Activated CD4-positive, alpha-beta T cell treated with anti-CD3 and anti-CD28 coated beads, Interleukin-2, Interleukin-6, amounts not matched to agents 100 ng/mL and 50 ng/mL, durations not matched to agents 16 hours and 8 hours (primary cell): Measurements from ENCODE around the gene CABYR.
"Not testable (repeated sequence)": the region's sequence is repeated elsewhere in the genome, so short reads cannot be mapped to it uniquely, and the experiment has no call there.

ENCODE experiments used
- DNase-seq: peaks from one replicate; pipeline ENCODE4 v3.0.0-alpha.2; 2020

The CABYR gene

DNA sequence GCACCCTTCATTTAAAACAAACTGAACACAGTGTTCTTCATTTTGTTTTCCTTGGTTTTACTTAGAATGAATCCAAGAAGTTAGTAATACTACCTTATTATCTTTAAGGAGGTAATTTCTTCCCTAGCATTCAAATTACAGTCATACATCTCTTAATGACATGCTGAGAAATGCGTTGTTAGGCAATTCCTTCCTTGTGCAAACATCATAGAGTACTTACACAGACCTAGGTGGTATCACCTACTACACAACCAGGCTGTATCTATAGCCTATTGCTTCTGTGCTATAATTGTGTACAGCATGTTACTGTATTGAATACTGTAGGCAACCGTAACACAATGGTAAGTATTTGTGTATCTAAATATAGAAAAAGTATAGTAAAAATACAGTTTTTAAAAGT lies 8.4 kb upstream of the CABYR start:
- no peak for DNase-seq

DNA sequence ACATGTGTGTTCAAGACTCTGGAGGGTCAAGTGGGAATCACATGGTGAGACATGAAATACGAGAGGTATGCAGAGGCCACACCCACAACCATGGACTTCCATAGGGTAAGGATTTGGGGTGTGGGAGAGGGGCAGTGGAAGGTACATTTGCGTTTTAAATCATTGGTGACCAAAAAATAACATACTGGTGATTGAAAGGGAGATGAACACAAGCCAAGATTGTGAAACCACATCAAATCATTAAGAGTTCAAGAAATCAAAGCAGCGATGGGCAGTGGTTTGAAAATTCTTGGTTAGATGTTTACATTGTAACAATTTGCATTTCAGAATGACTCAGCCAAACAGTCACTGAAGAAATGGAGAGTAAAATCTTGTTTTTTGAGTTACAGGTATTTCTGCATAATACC lies 1.9 kb upstream of the CABYR start:
- peak; percentile 59 for DNase-seq

DNA sequence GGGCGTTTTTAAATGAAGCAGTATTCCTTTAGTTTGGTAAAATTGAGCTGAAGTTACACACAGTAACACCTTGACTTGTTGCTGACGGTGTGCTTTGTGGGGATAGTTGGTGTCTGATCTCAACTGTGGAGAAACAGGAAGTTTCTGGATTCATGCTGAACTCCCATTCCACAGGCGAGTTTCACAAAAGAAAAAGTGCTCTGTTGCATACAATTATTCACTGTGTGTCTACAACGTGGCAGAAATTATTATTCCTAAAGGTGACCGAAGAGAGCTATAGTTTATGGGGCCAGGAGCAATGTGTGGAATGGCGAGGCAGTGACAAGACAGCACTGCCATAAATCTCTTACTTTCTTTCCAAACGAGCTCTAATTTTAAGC lies 463 bp upstream of the CABYR start:
- no peak for DNase-seq

DNA sequence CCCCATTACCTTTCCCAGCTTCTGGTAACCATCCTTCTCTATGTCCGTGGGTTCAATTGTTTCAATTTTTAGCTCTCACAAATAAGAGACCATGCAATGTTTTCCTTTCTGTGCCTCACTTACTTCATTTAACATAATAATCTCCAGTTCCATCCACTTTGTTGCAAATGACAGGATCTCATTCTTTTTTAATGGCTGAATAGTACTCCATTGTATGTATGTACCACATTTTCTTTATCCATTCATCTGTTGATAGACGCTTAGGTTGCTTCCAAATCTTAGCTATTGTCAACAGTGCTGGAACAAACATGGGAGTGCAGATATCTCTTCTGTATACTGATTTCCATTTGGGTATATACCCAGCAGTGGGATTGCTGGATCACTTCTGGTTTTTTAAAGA lies 1.8 kb downstream of the CABYR start:
- no peak for DNase-seq

DNA sequence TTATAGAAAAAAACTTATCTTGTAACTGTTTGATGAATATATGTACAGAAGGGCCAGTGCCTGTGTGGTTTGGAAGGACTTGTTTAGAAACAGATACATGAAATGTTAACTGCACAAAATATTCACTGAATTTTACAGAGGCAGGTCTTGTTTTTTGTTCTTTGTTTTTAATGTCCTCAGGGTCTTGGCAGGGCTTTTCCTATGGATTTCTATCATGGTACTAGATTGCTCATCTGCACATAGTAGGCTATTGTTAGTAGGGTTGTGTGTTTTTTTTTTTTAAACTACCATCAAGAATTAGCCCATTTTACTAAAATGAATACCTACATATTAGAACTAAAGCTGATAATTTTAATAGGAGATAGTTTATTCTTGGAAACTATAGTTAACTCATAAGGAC lies 3.5 kb downstream of the CABYR start:
- DNase-seq, result no peak

DNA sequence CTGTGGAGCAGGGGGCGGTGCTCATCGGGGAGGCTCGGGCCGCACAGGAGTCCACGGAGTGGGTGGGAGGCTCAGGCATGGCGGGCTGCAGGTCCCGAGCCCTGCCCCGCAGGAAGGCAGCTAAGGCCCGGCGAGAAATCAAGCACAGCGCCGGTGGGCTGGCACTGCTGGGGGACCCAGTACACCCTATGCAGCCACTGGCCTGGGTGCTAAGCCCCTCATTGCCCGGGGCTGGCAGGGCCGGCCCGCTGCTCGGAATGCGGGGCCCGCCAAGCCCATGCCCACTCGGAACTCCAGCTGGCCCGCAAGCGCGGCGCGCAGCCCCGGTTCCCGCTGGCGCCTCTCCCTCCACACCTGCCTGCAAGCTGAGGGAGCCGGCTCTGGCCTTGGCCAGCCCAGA lies 10.7 kb downstream of the CABYR start:
- not testable (repeated sequence) for DNase-seq

DNA sequence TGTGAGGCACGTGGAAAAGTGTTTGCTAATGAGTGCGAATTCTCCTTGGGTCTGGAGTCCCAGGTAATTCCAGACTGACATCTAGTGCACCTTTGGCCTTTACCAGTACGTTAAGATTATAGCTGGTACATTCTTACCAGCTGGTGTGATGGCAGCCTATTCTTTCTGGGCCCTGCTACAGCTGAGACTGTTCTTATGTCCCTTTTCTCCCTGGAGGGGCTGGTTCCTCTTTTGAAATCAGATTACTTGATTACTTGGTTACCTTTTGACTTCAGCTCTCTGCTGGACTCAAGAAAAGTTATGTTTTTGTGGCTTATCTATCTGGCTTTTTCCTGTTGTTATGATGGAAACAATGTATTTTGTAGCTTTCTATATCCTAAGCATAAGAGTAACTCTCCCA lies 14.5 kb downstream of the CABYR start:
- DNase-seq, result no peak

DNA sequence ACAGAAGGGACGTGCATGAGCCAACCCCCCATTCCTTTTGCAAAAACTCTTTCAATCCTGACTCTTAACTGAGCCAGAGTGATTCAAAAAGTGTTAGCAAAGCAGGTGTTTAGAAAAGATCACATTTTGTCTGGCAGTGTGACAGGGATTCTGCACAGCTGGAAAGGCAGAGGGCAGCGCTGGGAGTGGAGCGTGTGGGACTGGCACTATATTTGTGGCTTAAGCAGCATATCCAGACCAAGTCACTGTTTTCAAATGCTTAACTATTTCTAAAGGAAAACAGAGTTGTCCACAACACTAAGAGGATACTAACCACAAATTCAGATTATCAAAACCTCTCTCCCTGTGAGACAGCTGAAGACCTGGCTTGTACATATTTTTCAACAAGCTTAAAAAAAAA lies 19.0 kb downstream of the CABYR start:
- DNase-seq, result no peak

DNA sequence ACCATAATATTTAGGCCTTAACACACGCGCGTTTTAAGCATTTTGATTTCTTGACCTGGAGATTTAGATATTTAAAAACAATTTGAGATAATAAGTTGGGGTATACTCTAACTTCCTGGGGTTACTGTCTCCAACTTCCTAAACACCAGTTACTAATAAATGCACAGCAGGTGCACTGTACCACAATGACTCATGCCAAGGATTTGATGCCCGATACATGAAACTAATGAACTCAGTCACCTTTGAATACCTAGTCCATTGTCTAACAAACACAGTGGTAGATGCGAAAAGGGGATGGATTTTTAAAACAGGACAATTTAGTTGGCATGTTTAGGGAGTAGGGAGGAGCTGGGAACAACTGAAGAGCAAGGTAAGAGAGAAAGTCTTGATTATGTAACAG lies 21.2 kb downstream of the CABYR start:
- DNase-seq, result no peak

DNA sequence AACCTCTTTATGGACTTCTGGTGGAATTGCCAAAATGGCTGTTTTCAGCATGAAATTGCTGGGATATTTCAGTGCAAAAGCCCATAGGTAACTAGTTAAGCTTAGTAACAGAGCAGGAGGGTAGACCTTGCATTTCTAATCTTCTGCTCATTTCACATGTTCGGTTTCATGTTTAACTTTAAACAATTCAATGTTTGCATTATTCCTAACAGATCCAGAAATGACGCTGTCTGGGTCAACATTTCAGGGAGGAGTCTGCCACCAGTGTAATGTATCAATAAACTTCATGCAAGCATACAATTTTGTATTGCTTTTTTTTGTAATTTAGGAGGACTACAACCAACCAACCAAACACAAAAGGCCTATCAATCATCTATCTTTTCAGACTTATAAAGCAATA lies 22.4 kb downstream of the CABYR start:
- DNase-seq, result no peak

DNA sequence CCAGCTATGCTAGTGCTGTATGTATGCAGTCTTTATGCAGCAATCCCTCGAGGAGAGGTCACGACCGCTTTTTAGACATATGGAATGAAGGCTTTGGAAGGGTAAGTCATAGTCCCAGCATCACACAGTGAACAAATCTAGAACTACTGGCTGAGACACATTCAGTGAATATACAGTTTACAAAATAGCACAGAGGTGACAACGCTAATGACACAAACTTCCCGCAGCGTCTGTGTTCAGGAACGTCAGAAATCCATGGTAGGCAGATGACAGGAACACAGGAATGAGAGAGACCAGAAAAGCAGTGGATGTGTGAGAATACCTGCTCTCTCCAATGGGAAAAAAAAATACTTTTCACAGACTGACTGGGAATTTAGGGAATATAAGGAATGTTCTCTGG lies 29.6 kb downstream of the CABYR start:
- DNase-seq, result no peak

DNA sequence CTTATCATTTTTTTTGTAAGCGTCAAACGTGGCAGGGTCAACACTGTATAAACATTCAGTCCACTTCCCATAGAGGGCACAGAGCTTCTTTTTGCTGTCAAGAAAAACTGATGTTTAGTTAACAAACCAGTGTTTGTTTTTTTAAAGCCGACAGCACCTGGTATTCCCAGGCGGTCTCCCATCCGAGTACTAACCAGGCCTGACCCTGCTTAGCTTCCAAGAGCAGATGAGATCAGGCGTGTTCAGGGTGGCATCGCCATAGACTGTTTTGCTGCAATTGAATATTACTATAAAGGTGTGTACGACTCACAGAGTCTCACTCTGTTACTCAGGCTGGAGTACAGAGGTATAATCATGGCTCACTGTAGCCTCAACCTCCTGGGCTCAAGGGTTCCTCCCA lies 31.5 kb downstream of the CABYR start:
- peak; percentile 24 for DNase-seq

DNA sequence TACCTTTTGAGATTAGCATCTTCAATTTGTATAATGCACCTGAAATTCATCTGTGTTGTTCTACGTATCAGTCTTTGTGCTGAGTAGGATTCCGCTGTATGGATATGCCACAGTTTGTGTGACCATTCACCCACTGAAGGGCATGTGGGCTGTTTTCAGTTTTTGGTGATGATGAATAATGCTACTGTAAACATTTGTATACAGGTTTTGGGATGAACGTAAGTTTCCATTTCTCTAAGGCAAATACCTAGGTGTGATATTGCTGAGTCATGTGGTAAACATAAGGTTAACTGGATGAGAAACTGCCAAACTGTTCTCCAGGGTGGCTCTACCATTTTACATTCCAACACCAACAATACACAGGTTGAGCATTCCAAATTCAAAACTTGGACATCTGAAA lies 35.1 kb downstream of the CABYR start:
- peak; percentile 78 for DNase-seq

DNA sequence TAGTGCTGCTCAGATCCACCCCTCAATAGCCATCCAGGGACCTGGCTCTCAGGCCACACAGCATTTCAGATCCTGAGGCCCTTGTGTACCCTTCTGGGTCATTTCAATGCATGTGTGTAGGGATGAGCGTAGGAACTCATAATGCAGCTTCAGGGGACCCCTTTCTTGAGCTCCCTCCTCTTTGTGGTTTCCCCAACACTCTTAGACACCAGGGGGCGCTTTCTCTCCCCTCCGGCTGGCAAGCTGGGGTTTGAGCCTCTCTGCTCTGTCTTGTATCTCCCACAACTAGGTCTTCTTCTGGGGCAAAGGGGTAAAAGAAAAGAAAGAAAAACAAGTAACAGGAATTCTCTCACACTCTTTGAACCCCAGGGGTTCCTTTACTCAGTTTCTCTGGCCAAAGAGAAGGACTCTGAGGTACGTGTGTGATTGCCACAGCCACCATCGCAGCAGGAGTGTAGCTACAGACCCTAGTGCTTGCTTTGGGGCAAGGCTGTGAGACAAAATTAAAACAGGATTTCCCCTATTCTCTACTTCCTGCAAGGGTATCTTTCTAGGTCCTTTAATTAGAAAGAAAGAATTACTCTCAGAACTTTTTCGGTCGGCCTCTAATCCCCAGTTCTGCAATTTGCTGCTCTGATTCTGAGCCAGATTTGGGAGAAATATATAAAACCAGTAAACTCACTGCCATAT lies 38.0 kb downstream of the CABYR start:
- DNase-seq, result peak; percentile 68

DNA sequence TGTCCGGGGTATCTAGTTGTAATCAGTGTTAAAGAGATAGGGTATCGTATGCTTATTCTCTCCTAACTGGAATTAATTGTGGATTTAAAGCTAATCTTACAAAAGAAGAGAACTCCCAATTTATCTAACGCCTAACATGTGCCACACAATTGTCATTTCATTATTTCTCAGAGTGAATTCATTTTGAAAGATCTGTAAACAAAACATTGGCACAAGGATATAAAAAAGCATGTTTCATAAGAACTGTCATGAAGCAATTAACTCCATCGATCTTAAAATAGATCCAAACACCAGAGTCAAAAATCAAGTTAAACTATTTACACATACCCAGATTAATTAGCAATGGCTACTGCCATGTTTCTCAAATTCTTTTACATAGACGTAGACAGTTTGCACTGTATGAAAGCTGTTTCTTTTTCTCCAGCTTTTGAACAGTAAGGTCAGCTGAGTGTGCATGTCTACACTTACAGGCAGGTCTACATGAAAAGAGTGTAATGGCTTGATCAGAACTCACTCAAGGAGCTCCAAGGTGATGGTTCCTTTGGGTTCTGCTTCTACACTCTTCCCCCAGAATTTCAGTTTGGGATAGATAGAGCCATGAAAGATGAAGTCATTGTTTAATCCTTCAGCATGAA lies 38.8 kb downstream of the CABYR start:
- DNase-seq, result no peak

DNA sequence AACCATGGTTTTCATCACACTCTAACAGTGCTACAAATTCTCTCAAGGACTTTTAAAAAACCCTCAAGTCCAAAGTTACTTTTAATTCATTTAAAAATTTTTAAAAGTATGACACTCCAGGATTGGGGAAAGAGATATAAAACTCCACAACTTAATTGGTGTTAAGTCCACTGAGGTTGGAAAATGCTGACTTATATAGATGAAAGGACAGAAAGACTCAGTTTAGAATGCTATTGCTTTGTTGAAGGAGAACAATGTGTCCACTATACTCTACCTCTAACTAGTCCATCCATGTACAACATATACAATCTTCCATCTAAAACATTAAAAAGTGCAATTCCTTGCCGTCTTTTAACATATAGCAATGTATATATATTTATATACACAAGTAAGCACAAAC lies 41.2 kb downstream of the CABYR start:
- DNase-seq, result no peak

DNA sequence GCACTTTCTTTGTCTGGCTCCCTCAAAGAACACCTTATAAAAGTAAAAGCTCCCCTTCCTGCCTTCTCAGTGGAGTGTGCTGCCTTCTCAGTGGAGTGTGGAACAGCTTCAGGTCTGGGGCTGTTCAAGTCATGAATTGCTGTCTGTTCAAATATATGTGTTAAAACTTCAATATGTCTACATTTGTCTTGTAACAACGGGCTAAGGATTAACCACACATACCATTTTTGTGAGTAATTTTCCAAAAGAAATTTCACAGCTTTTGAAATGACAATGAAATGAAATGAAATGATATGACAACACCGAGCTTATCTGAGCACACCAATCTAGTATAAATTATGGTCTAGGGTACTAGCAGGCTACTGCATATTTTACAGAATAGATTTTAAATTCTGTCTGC lies 42.9 kb downstream of the CABYR start:
- DNase-seq, result no peak

DNA sequence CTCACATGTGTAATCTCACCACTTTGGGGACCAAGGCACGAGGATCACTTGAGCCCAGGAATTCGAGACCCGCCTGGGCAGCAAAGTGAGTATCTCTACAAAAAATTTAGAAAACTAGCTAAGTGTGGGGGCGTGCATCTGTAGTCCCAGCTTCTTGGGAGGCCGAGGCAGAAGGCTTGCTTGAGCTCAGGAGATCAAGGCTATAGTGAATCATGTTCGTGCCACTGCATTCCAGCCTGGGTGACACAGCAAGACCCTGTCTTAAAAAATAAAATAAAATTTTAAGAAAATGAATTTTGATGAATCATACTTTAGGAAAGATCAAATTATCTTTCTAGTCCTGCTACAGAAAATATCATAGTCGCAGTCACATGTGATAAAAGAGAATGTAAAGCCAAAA lies 46.9 kb downstream of the CABYR start:
- DNase-seq, result no peak

DNA sequence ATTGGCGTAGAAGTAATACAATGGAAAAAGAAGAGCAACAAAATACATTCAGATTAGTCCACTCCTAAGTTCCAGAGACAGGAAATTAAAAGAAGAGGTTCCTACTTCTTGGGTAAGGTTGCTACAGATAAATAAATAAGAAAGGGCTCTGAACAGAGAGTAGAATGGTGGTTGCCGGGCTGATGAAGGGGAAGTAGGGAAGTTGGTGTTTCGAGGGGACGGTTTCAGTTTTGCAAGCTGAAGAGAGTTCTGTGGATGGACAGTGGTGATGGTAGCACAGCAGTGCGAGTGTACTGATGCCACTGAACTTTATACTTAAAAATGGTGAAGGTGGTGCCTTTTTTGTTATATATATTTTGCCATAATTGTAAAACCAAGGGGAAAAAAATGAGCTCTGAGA lies 48.2 kb downstream of the CABYR start:
- no peak for DNase-seq

DNA sequence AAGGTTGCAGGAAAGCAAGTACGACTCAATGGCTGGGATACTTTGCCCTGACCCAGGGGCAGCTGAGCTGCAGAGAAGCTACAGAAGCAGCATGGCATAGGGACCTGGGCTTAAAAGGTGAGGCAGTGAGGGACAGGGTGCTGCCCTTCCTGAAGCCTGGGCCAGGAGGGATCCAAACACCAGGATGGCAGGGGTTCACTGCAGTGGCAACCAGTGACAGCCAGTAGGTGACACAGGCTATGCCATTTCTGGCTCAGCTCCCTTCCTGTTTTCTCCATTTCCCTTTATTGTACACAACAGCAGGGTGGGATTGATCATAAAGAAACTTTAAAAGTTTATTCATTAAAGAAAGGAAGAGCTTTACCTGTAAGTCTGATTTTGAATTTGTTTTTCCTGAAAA lies 48.8 kb downstream of the CABYR start:
- no peak for DNase-seq

DNA sequence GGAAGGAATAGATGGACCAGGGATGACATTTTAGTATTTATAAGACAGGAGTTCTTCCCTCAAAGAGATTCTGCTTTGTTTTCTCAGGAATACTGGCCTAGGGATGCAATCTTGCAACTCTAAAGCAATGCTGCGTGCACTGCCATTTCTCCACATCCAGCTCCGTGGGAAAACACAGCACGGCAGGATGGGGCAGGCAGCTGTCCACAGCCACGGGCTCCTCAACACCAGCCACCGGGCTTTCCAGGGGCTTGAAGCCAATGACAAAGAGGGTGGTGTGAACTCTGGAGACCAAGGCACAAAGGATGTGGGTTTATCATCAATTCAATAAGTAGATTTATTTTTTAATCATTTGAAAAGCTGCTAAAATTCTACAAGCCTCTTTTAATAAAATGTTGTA lies 49.3 kb downstream of the CABYR start:
- no peak for DNase-seq

DNA sequence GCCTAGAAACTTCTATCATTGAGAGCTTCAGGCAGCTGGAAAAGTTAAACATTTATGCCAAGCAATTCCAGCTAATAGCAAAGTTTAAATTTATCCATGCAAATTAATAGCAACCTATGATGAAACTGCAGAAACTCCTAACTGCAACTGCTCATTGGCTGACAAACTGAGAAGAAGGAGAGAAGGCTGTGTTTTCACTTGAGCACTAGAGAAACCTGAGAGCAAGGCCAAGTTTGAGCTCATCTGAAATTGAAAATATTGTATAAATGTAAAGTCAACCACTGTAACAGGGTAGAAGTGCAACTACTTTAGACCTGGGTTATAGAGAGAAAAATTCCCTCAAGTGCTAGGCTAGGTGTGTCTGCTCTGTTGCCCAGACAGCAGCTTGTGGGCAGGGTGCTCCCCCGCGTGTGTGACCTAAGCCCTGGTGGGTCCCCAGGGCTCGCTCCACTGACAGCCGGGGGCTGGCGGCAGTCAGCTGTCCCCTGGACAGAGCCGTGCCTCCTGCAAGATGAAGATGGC lies 50.2 kb downstream of the CABYR start:
- DNase-seq, result no peak

DNA sequence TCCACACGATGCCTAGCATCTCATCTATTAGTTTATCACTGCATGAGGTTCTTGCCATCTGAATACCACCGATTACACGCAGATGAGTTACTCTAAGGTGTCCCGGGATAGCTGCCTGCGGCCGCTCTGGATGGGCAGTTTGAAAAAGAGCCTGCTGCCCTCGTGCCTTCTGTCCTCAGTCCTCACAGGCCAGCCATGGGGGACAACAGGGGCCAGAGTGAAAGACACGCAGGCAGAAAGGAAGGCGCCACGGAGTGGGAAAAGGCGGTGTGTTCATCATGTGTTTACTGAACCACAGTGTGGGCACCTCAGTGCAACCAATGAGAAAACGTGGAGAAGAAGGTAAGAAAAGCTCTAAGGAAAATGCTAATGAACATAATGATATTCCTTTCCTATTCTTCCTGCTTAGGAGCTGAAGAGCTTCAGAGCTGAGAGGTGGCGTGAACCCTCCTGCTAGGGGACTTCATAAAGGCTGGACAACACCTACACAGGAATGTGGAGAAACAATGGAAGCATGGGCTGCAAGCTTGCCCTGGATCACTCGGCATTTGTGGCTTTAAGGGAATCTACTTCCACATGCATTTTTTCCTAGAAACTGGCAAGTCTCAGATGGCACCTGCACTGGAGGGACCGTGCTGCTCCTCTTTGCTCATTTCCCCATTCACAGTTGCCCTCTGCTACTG lies 50.9 kb downstream of the CABYR start:
- DNase-seq, result no peak

DNA sequence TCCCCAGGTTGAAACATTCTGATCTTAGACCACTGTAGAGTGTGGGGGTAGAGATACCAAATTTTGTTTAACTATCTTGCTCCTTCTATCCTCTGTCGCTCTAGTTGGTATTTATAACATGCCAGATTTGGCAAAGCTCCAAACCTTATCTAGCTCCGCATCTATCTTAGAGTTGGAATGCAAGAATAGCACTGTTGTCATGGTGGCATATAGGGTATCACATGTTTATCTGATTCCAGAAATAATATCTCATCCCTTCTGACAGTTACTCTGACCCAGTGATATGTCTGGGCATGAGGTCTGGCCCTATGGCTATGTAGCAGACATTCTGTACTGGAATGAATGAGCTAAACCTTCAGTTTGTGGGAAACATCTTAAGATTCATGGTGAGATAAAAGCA lies 51.7 kb downstream of the CABYR start:
- no peak for DNase-seq
